ENCODE data around the gene AJM1.

AJM1 gene

DNA sequence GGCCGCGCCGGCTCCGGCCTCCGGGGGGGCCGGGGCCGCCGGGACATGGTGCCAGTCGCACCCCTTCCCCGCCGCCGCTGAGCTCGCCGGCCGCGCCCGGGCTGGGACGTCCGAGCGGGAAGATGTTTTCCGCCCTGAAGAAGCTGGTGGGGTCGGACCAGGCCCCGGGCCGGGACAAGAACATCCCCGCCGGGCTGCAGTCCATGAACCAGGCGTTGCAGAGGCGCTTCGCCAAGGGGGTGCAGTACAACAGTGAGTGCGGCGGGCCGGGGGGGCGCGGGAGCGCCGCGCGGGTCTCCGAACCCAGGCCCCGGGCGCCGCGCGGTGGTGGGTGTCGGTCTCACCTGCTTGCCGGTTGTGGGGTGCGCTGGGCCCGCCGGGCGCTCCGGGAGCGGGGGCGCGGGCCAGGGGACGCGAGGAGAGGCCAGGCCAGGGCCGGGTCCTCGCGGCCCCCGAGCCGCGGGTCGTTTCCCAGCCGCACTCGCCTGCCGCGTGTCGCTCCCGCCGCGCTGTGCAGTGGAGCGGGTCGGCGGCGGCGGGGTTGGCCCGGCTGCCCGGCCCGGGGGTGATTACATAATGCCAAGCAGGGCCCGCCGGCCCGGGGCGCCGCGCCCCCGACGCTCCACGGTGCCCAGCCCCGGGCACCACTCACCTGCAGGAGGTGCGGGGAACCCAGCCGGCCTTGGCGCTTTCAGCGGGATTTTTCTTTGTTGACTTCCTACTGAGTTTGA, 34.0 kb upstream of the AJM1 start:
- peak; percentile 56 for DNase-seq

DNA sequence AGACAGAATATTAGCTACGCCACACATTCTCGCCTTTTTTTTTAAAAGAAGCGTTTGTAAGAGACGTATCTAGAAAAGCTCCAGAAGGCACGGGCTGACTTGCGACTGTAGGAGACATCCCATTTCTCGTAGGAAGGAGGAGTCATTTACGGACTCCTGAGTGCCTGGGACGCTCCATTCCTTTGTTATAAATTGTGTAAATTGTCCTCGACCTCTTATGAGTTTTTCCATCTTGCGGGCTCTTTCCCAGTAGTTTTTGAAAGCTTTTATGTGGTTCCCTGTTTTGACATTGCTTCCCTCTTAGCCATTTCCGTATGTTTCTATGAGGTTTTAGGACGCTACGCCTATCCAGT, 33.5 kb upstream of the AJM1 start:
- DNase-seq: no peak

DNA sequence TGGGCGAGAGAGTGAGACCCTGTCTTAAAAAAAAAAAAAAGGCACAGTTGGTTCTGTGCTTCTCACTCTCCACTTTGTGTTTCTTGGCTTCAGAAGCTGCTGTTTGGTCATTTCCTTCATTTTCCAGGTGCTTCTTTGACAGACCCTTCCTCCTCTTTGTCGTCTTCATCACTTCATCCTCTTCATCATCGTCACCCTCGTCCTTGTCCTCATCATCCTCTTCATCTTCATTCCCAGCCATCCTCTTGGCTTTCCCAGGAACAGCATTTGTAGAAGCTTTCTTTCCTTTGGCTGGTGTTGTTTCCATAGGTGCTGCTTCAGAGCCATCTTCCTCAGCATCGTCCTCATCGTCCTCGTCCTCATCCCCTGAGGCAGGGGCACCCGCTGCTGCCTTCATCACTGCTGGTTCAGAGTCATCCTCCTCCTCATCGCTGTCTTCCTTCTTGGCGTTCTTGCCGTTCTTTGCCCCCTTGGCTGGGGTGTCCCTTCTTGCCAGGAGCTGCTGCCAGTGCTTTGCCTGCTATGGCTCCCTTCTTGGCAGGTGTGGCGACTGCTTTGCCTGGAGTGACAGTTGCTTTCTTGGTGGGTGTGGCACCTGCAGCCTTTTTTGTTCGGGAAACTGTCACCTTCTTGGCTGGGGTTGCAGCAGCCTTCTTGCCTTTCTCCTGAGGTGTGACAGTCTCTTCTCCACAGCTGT, 27.4 kb upstream of the AJM1 start:
- DNase-seq: no peak

DNA sequence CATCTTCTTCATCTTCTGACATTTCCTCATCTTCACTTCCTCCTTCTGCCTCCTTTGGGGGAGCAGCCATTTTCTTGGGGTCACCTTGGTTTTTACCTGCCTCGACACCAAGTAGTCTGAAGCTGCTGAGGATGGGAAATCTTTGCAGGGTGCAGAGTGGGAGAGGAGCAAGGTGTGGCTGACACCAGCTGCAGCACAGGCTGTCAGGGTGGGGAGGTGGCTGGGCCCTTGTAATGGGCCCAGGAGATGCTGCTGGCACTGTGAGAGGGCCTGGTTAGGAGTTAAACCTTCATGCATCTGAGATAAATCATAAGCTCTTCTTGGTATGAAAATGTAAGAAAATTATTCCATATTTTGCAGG, 26.9 kb upstream of the AJM1 start:
- DNase-seq: no peak

DNA sequence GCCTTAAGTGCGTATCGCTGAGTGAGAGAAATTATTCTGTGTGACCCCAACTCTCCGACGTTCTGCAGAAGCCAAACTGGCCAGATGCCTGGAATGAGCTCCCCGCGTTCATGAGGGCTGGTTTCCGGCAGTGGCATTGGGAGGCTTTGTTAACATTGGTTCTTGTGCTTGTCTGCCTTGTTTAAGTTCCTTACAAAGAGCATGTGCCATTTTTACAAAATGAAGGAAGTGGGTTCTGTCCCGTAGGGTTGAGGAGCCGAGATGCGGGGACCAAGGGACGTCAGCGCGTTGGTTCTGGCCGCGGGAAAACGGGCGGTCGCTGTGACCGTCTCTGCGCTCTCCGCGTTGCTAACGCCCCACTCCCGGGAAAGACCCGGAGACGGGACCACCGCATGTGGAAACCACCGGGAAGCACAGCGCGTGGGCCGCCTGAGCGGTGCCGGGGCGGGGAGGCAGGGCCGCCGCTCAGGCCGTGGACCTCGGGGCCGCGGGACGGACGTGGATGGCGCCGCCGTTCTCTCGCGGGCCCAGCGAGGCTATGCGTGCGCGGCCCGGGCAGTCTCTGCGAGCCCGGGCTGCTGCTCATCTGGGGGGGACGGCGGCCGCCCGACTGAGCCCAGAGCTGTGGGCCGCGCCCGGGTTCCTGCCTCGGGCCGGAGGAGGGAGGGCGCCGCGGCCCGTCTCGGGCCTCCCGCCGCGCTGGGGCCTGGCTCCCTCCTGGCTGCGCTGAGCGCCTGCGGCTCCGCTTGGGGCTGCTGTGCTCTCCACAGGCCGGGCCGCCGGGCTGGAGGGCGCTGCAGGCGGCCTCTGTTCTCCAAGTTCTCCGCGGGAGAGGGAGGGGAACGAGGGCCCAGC, 21.1 kb upstream of the AJM1 start:
- DNase-seq: no peak

DNA sequence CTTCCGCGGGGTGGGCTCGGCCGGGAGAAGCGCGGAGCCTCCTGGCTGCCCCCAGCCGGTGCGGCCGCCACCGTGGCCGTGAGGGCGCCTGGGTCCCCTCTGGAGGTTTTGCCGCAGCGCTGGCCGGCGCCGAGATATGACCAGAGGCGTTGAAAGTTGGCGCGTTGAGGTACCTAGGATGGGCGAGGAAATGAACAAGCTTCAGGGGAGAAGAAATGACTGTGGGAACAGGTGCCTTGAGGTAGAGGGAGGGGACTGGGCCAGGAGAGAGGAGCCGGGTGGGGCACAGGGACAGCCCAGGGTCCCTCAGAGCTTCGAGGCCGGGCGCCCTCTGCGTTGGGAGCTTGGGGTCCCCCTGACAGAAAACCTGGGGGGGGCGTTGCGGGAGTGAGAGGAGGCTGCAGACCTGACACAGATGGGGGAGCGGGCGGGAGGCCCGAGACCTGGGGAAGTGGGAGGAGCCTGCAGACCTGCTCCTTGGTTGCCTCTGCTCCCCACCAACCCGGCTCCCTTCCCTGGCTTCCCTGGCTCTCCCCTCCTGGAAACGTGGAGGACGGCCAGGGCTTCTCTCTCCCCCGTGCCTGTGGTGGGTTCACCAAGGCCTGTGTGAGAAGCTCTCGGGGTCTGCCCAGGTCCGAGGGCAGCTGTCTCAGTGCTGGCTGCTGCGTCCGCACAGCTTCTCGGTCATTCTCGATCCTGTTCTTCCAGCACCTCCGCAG, 20.3 kb upstream of the AJM1 start:
- DNase-seq: no peak

- no peak for DNase-seq
Measured at GRCh38 chr9:136823136-136824046, 18.9 kb upstream of the AJM1 start.

DNA sequence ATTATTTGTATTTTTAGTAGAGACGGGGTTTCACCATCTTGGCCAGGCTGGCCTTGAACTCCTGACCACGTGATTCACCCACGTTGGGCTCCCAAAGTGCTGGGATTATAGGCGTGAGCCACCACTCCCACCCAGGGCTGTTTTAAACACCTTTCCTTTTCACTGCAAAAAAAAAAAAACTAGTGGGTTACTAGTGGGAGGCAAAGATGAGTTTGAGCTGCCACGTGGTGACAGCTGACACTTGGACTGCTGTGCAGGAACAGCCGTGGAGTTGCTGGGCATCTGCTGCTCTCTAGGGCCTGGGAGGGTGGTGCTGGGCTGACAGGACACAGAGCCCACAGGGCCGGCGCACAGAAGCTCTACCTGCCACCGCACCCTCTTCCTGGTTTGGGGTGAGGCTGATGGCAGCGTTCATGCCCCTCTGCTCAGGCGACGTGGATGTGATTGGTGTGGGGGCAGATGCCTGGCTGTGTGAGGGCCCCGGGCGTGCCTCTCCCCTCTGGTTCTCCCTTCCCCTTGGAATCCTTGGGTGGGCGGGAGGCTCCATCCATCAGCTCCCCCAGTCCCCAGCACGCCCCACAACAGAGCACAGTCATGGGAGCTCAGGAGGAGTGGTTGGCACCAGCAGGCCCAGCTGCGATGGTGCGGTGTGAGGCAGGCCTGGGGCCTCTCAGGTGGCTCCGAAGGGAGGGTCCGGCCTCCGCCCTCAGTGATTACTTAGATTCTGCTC, 17.6 kb upstream of the AJM1 start:
- no peak for DNase-seq

DNA sequence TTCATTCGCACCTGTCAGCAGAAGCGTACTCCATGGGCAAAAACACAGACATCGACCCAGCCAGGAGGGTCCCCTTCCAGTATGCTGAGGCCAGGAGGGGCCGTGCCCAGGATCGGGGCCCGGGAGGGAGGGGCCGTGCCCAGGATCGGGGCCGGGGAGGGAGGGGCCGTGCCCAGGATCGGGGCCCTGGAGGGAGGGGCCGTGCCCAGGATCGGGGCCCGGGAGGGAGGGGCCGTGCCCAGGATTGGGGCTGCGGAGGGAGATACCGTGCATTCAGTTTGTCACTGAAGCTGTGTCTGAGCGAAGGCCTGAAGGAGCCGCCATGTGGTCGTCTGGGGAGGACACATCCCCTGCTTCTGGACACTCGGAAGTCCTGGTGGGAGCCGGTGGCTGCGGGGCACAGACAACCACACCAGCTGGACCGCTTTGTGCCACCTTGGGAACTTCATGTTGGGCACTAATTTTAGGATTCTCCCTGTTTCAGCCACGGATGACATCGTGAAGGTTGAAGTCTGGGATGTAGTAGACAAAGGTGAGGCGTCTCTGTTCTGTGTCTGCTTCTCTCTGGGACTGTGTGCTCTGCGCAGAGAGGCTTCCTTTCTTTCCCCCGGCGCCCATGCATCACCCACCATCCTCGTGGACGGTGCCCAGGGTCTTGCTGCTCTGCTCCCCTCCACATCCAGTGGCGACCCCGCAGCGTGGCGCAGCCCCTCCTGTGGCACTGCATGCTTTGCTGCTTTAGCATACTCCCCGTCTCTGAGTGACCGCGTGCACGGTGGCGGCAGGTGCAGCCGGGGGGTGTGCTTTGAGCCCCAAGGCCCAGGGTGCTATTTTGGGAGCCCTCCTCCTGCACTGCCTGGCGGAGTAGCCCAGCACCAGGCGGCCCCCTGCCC, 16.7 kb upstream of the AJM1 start:
- no peak for DNase-seq

DNA sequence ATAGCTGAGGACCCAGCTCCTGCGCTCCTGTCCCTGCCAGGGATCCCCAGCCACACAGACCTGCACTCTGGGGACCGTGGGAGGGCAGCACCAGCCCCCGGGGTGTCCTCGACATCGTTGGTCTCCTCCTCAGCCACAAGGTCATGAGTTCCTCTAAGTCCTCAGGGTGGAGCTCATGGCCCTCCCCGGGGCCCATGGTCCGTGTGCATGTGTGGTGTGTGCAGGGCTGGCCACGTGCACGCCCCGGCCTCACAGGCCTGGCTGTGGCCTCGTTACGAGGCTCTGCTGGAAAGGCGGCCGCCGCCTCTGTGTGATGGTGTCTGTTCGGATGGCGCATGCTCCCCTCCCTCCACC, 16.1 kb upstream of the AJM1 start:
- DNase-seq: no peak

DNA sequence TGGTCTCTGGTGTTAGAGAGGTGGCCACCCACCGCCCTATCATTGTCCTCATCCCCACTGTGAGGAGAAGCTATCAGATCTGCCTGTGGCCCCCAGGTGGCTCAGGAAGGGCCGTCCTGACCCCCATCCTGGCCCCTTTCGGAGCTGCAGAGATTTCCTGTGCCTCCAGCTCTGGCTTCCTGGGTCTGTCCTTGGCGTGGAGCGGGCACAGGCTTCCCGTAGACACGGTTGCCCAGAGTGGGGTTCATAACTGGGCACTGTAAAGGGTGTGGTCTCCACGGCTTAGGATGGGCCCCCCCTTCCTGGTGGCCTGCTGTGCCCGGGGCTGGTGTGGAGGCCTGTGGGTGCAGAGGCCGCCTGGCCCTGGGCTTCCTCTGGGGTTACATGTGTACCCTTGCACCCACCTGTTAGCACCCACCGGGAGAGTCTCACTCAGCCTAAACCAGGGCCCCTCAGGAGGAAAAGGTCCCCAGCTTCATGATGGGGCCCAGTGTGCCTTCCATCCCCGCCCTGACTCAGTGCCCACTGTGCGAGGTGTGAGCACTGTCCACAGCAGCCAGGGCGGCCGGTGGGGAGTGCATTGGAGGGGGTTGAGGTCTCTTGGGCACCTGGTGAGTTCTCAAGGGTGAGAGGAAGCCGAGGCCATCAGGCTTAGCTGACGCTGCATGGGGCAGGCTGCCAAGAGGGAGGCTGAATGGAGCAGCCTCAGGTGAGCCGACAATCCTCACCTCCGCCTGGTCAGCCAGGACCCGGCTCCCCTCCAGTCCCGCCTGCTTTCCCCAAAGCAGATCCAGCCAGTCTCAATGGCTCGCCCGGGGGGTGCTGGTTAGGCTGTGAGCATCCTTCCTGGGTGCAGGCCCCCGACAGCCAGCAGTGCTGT, 15.3 kb upstream of the AJM1 start:
- DNase-seq: no peak

DNA sequence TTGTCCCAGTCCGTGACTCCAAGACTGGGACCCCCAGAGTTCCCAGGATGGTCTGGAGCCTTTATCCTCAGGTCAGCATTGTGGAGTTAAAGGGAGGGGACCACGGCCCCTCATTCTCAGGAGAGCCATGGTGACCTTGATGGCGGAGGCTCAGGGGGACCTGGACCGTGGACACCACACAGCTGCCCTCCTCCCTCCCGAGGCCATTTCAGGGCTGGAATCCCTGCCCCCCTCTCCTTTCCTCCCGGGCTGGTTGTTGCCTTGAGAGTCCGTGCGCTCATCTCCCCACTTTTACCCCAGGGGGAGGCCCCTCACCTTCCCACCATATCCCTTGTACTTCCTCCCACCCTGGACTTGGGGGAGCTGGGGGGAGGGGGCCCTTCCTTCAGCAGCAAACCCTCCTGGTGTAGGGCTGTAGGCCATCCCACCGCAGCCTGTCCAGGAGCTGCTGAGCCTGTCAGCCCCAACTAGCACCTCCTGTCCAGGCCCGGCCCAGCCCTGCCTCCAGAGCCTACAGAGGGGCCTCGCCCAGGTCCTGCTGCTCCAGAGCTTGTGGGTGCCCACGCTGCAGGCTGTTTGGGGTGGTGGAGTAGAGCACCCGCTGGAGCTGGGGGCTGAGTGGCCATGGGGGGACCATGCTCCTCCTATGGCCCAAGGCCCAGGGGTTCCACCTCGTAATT, 14.3 kb upstream of the AJM1 start:
- no peak for DNase-seq

GRCh38 chr9:136828474-136829140, 13.7 kb upstream of the AJM1 start:
- DNase-seq: no peak

DNA sequence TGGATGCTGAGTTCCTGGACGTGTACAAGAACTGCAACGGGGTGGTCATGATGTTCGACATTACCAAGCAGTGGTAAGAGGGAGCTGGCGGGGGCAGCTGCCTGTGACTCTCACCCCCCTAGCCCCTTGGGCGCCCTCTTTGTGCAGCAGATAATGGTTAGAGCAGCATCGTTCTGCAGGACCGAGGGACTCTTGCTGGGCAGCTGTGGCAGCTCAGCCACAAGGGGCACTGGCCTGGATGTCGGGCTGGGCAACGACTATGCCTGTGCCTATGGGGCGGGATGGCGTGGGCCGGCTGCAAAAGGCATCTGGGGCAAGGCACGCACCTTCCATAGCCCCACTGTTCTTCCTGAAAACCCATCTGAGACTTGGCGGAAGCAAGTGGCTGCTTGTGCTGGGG, 12.9 kb upstream of the AJM1 start:
- DNase-seq: no peak

GRCh38 chr9:136829981-136830885, 12.0 kb upstream of the AJM1 start:
- no peak for DNase-seq

- no peak for DNase-seq
Measured at GRCh38 chr9:136831002-136831719, 11.1 kb upstream of the AJM1 start.

DNA sequence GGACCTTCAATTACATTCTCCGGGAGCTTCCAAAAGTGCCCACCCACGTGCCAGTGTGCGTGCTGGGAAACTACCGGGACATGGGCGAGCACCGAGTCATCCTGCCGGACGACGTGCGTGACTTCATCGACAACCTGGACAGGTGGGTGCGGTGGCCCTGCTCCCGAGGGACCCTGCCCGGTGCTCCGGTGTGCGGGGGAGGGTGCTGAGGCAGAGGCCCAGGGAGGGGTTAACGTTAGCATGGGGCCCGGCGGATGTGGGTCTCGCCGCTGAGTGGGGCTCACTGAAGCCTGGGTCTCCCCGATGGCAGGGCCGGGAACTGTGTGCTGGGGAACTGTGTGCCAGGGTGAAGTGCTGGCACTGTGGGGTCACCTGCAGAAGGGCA, 10.6 kb upstream of the AJM1 start:
- DNase-seq: no peak
